ENCODE data around the gene ICOS. TPM values are rescaled to one million over a fixed set of nuclear protein-coding genes. Genes with fewer than 3 reads are reported as not detected.
A peak's percentile ranks its signal among the peaks of the same experiment; 100 is the strongest.

ICOS gene
- total RNA-seq, 2 donors from 2014 or later: not detected

DNA sequence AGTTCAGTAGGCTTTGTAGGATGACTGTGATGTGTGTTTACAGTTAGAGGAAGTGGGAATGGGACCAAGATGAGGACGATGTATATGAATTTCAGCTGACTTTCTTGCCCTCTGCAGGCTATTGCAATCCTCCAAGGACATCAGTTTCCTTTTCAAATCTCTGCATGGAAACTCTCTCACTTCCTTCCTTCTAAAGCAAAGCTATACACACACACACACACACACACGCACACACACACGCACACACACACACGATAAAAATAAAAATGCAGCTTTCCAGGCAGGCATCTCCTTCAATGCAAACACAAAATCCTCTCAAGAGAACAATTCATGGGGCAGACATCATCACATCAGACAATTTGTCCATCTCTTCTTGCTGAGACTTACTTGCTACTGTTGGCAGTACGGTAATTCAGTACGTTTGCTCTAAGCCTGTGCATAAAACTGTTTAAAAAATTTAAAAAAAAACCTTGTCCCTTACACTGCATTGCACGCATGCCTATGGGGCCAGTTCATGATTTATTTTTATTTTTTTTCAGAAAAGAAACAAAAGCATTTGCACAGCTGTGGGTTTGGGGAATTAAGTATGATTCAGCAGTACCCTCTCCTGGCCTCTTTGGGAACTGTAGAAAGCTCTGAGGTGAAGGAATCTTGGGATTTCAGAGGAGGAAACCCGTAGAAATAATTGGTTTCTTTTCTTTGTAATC lies 27.1 kb upstream of the ICOS start:
- no peaks in the 10 kb centered on the region for H3K36me3 ChIP-seq

DNA sequence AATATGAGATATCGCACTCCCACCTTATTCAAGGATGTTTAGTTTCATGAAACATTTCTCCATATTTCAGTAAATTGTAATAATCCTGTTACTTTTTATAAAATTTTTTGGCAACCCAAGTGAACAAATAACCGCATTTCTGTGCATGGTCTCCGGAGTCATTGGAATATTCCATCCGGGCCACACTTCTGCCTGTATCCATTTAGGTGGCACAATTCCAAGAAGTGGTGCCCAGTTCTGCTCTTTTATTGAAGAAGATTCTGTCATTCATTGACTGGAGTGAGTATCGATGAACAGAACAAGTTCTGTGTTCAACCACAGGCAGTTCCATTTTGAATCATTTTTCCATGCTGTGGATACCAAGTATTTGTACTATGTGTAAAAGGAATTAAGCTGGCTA lies 26.6 kb upstream of the ICOS start:
- Histone ChIP-seq H3K27me3 (no peaks in the 10 kb centered on the region), H3K4me1 (peaks cover 0 to 8% of the 10 kb centered on the region in 2 donors), H3K9me3 (no peaks in the 10 kb centered on the region), H3K27ac (no peak overlapping the region), H3K36me3 (no peaks in the 10 kb centered on the region), H3K4me3 (peak overlapping the region in 1 of 2 donors; percentile 24)
- TF ChIP-seq, protein P1, sequence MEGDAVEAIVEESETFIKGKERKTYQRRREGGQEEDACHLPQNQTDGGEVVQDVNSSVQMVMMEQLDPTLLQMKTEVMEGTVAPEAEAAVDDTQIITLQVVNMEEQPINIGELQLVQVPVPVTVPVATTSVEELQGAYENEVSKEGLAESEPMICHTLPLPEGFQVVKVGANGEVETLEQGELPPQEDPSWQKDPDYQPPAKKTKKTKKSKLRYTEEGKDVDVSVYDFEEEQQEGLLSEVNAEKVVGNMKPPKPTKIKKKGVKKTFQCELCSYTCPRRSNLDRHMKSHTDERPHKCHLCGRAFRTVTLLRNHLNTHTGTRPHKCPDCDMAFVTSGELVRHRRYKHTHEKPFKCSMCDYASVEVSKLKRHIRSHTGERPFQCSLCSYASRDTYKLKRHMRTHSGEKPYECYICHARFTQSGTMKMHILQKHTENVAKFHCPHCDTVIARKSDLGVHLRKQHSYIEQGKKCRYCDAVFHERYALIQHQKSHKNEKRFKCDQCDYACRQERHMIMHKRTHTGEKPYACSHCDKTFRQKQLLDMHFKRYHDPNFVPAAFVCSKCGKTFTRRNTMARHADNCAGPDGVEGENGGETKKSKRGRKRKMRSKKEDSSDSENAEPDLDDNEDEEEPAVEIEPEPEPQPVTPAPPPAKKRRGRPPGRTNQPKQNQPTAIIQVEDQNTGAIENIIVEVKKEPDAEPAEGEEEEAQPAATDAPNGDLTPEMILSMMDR (IDR thresholded peaks at IDR 0.05): peak in 1 of 2 donors; percentile 5
- no peak for DNase-seq (ENCODE audit: low spot score)

More for the DNA sequence above, 27.1 kb upstream of the ICOS start:
- H3K4me3 ChIP-seq: peak overlapping the region in 1 of 2 donors; percentile 24
- peaks cover 0 to 8% of the 10 kb centered on the region in 2 donors for H3K4me1 ChIP-seq
- no peak overlapping the region for H3K27ac ChIP-seq
- no peaks in the 10 kb centered on the region for H3K27me3 ChIP-seq
- TF ChIP-seq, protein P1 (IDR thresholded peaks at IDR 0.05): peak; percentile 53 to 81
- no peaks in the 10 kb centered on the region for H3K9me3 ChIP-seq
- DNase-seq (ENCODE audit: low spot score): no peak

DNA sequence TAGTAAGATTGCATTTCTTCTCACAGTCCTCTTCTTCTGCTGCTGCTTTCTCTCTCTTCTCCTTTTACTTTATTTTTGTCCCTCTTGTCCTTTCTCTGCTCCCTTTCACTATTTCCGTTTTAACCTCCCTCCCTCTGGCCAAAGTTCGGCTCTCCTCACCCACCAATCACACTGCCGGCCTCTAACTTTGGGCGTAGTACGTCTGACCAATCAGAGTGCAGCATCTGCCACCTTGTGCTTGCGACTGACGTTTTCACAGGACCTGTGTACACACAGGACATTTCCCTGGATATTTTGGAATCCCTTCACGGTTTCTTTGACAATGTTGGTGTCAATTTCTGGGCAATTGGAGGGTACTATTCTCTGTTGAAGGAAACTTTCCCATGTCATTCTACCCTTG lies 22.6 kb upstream of the ICOS start:
- no peaks in the 10 kb centered on the region for H3K36me3 ChIP-seq
- no peak for DNase-seq (ENCODE audit: low spot score)
- H3K4me3 ChIP-seq: no peak overlapping the region
- no peaks in the 10 kb centered on the region for H3K27me3 ChIP-seq
- TF ChIP-seq, protein P1 (IDR thresholded peaks at IDR 0.05): no peak
- H3K4me1 ChIP-seq: peaks cover 0 to 7% of the 10 kb centered on the region in 2 donors
- no peaks in the 10 kb centered on the region for H3K9me3 ChIP-seq
- H3K27ac ChIP-seq: no peak overlapping the region

DNA sequence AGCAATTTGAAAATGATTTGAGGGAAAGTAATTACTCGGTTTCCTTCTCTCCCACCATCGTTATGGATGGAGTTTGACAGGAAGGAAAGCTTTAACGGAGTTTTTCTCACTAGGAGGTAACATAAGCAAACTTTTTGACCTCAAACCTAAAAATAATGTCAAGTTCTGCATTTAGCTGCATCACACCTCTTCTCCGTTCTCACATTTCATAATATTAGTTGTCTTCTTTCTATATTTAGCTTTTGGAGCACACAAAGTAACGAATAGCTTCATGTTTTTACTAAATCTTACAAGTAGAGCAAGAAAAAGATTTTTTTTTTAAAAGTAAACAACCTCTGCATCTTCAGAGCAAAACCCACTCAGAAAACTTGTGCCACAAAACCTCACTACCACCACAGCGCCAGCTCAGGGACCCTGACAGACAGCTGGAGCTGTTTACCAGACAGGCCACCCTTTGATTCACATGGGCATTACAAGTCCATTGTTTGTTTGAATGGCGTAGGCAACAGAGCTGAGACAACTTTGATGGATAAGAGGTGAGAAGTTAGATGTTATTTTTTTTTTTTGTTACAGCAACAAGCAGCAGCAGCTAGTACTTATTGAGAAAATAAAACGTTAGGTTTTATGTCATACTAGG lies 21.9 kb upstream of the ICOS start:
- TF ChIP-seq, protein P1 (IDR thresholded peaks at IDR 0.05): no peak
- no peak overlapping the region for H3K27ac ChIP-seq
- no peak for DNase-seq (ENCODE audit: low spot score)
- H3K9me3 ChIP-seq: no peaks in the 10 kb centered on the region
- no peaks in the 10 kb centered on the region for H3K36me3 ChIP-seq
- peaks cover 0 to 4% of the 10 kb centered on the region in 2 donors for H3K4me1 ChIP-seq
- H3K4me3 ChIP-seq: no peak overlapping the region
- H3K27me3 ChIP-seq: no peaks in the 10 kb centered on the region

DNA sequence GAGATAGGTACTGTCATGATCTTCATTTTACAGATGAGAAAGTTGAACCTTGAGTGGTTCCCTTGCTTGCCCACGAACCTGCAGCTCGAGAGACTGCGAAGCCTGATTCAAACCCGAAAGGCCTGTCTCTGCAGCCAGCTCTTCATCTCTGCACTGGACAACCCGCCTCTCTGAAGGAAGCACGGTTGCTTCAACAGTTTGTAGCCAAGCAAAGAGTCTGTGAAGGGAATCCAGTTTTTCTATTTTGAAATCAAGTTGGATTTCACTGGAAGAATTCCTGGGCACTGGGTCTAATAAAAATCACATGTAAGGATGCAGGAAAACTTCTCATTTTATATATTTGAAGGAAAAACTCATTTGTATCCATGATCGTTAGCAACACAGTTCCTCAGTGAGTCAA lies 21.3 kb upstream of the ICOS start:
- no peak for DNase-seq (ENCODE audit: low spot score)
- Histone ChIP-seq H3K36me3 (no peaks in the 10 kb centered on the region), H3K27ac (no peak overlapping the region), H3K9me3 (no peaks in the 10 kb centered on the region), H3K4me1 (peaks cover 0 to 4% of the 10 kb centered on the region in 2 donors), H3K27me3 (no peaks in the 10 kb centered on the region), H3K4me3 (no peak overlapping the region)
- TF ChIP-seq, protein P1 (IDR thresholded peaks at IDR 0.05): no peak

All from right atrium auricular region (tissue), 2 donors.